GM21576 (cell line): Measurements from ENCODE around the gene ACSS2.

ENCODE experiments used
- ATAC-seq: cut with Tn5 transposase; IDR thresholded peaks from one replicate; pipeline ENCODE4 v1.9.1; 2021; ENCODE audit warnings: mild to moderate bottlenecking, moderate library complexity; ENCODE audit not compliant: unreplicated experiment

ACSS2 gene

DNA sequence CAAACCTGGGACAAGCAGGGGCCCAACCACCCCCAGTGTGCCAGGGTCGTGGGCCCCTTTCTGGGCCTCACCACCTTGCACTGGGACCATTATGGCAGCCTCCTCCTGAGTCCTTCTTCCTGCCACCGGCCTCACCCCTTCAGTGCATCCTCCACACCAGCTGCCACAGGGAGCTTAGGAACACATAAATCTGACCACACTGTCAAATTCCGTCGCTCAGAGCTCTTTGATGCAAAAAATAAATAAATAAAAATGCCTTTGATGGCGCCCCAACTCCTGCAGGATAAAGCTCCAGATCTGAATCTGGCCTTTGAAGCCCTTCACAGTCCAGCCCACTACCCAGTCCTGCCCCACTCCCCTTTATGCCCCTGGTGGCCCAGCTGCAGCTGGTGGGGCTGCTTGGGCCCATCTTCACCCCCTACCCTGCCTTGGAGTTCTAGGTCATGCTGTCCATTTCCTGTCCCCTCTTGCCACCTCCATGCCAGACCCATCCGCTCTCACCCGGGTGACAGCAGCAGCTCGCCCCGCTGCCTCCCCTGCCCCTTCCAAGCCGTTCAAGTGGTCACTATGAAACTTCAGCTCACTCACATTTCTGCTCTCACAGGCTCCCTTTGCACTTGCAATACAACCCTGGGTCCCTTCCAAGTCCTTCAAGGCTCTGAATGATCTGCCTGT is 95.3 kb downstream of the ACSS2 start:
- ATAC-seq, result no peak

DNA sequence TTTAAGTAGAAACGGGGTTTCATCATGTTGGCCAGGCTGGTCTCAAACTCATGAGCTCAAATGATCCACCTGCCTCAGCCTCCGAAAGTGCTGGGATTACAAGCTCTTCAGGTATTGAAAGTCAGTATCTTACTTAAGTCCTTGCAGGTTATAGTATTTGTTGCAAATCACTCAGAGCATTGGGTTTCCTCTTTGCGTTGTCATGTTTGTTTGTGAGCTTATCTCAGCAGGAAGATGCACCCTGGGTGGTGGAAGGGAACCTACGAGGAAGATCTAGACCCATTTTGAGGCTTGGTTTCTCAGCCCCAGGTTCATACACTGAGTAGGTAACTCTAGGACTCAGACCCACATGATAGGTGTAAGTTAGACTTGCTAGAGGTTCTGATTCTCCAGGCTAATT is 97.8 kb downstream of the ACSS2 start:
- ATAC-seq, result no peak

DNA sequence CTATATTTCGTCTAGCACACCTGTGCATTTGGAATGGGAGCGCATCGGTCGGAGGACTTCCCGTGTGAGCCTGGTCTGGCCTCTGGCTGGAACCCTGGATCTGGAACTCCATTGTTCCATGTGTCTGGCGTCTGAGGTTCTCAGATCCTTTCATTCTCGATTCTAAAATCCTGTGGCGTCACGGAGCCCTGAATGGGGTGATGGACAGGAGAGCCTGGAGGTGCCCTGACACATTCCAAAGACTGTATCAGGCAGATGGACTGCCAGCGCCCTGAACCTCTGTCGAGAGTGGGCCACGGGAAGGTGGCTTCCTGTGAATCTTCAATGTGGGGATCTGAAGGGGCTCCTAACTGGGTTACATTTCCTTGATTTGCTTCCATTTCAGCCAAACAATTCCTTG is 99.9 kb downstream of the ACSS2 start:
- no peak for ATAC-seq
